ENCODE data around the gene UBASH3B.

Gene UBASH3B

DNA sequence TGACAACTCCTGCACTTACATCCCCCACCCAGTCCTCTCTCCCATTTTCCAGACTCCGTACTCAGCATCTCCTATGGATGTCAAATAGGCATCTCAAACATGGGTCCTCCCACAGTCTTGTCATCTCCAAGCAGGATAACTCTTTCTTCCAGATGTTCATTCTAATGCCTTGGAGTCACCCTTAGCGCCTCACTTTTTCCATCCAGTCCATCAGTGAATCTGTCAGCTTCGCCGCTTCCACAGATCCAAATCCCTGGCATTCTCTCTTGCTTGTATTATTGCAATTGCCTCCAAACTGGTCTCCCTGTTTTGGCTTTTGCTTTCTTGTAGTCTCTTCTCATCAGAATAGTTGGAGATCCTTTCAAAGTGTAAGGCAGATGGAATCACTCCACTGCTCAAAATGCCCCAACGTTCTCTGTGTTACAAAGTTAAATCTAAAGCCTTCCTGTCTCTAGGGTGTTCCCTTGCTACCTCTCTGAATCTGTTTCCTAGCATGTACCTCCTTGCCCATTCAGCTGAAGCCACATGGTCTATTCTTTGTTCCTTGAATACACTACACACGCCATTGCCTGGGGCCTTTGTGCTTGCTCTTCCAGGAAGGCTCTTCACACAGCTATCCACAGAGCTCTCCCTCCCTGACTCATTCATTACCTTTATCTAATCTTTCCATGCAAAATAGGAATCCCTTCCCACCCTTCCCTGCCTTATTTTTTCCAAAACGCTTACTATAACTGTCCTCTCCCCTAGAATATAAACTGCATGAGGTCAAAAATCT, 64.8 kb downstream of the UBASH3B start:
- TF ChIP-seq, protein P1, sequence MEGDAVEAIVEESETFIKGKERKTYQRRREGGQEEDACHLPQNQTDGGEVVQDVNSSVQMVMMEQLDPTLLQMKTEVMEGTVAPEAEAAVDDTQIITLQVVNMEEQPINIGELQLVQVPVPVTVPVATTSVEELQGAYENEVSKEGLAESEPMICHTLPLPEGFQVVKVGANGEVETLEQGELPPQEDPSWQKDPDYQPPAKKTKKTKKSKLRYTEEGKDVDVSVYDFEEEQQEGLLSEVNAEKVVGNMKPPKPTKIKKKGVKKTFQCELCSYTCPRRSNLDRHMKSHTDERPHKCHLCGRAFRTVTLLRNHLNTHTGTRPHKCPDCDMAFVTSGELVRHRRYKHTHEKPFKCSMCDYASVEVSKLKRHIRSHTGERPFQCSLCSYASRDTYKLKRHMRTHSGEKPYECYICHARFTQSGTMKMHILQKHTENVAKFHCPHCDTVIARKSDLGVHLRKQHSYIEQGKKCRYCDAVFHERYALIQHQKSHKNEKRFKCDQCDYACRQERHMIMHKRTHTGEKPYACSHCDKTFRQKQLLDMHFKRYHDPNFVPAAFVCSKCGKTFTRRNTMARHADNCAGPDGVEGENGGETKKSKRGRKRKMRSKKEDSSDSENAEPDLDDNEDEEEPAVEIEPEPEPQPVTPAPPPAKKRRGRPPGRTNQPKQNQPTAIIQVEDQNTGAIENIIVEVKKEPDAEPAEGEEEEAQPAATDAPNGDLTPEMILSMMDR (IDR thresholded peaks at IDR 0.05; ENCODE audit: low read depth, low read length, missing control alignments), result no peak
- no peak overlapping the region for H3K4me3 ChIP-seq (replicated peaks; ENCODE audit: low read depth, low read length)
- no peak for DNase-seq (ENCODE audit: extremely low read depth, low read depth)

DNA sequence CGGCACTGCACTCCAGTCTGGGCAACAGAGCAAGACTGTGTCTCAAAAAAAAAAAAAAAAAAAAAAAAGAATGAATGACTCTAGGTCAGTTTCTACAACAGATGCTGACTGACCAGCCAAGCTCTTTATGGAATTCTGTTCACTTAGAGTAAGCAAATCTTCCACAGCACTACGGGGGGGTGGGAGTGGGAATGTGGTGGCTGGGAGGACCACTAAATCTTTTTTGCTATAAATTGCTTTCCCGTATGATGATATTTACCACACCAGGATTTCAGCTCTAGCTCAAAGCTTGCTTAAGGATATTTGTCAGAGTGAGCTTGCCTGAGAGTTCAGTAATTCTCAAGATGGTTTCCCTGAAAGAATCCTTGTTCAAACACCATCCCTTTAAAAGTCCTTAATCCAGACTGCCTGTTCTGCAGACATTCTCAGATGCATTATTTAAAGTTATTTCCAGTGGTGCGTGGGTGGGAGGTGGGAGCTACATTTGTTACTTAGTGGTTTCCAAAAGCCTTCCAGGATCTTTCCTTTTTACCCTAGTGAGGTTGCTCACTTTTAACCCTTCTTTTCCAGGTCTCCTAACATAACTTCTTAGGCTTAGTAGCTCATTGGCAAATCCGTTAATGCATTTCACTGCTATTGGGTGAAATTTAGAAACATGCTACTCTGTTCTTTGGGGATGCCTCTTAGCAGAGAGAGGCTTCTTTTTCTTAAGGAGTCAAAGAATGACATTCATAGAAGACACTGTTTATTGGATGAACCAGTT, 65.9 kb downstream of the UBASH3B start:
- no peak for DNase-seq (ENCODE audit: extremely low read depth, low read depth)
- H3K4me3 ChIP-seq (replicated peaks; ENCODE audit: low read depth, low read length), result no peak overlapping the region
- TF ChIP-seq, protein P1 (IDR thresholded peaks at IDR 0.05; ENCODE audit: low read depth, low read length, missing control alignments), result no peak

DNA sequence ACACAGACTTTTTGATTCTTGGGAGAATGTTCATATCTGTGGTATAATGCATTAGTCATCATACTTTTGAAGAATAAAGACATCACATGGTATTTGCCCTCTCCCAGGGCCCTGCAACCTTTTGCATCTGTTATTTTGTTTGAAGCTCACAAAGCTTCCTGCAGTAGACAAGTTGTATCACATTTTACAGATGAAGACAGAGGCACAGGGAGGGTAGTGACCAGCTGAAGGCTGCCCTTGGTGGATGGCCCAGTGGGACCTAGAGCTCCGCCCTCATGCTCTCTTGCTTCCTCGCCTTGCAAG, 66.4 kb downstream of the UBASH3B start:
- DNase-seq (ENCODE audit: extremely low read depth, low read depth), result peak; percentile 82
- H3K4me3 ChIP-seq (replicated peaks; ENCODE audit: low read depth, low read length), result no peak overlapping the region
- TF ChIP-seq, protein P1 (IDR thresholded peaks at IDR 0.05; ENCODE audit: low read depth, low read length, missing control alignments), result no peak

DNA sequence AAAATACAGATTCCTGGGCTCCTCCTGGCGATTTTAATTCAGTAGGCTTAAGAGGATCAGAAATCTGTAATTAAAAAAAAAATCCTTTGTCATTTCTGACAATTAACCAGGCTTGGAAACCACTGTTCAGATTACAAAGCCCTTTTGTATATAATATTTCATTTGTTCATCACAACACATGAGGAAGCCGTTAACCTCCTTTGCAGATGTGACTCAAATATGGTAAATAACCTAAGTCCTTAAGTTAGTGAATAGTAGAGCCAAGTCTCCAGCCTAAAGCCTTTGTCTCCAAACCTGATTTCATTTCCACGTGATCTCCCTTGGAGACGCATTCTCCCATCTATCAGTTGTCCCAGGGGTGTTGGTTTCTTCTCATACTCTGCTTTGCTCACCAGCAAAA, 67.6 kb downstream of the UBASH3B start:
- TF ChIP-seq, protein P1 (IDR thresholded peaks at IDR 0.05; ENCODE audit: low read depth, low read length, missing control alignments), result no peak
- H3K4me3 ChIP-seq (replicated peaks; ENCODE audit: low read depth, low read length), result 0 out of 2 replicates have a peak overlapping the region, but pooled peaks have one; percentile 3
- no peak for DNase-seq (ENCODE audit: extremely low read depth, low read depth)

DNA sequence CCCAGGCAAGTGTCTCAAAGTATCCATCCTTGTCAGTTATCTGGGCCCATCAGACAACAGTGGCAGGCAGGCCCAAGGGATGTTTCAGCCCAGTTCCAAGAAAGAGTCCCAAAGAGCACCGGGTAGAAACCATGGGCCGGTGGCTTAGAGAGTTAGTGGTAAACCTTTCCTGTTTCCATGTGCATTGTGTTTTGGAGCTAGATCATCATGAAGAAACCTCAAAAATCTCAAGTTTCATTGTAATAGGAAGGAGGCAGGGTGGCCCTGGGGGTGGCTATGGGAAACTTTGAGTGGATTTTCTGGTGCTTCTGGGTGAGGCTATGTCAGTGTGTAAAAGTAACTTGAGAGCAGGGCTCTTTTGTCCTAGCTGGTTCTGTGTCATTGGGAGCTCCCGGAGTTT, 68.1 kb downstream of the UBASH3B start:
- 0 out of 2 replicates have a peak overlapping the region, but pooled peaks have one; percentile 3 for H3K4me3 ChIP-seq (replicated peaks; ENCODE audit: low read depth, low read length)
- TF ChIP-seq, protein P1 (IDR thresholded peaks at IDR 0.05; ENCODE audit: low read depth, low read length, missing control alignments), result no peak
- no peak for DNase-seq (ENCODE audit: extremely low read depth, low read depth)

DNA sequence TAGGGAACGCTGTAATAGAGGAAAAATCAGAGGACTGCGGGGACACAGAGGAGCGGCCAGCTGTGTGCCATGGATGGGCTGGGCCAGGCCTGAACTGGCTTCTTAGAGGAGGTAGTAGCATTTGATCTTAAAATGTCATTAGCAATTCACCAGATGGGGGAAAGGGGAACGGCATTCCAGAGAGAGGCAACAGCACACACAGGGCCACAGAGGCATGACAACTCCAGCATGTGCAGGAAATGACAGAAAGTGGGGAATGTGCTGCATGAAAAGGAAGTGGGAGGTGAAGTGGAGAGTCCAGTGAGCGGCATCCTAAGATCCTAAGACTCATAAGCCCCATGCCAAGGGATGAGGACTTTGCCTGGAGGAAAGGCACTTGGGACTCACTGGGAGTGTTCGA, 69.0 kb downstream of the UBASH3B start:
- TF ChIP-seq, protein P1 (IDR thresholded peaks at IDR 0.05; ENCODE audit: low read depth, low read length, missing control alignments), result no peak
- H3K4me3 ChIP-seq (replicated peaks; ENCODE audit: low read depth, low read length), result no peak overlapping the region
- DNase-seq (ENCODE audit: extremely low read depth, low read depth), result no peak

Data from HFF-Myc (cell line).